Endothelial cell of umbilical vein (primary cell): ENCODE measurements around the gene MAN2A1.
"Not testable (repeated sequence)": the region's sequence is repeated elsewhere in the genome, so short reads cannot be mapped to it uniquely, and the experiment has no call there.

Source experiments
- CTCF ChIP-seq, 2 donors: IDR thresholded peaks; 1 replicate in 1 of 2; 2 replicates in 1 of 2; pipeline ENCODE4 v1.5.1; 2011; ENCODE audit warnings: low read length in 2 of 2, mild to moderate bottlenecking in 2 of 2, moderate library complexity in 2 of 2, control low read depth in 1 of 2, inconsistent platforms in 1 of 2, low read depth in 1 of 2; ENCODE audit not compliant: insufficient read depth in 1 of 2; ENCODE audit errors: extremely low read depth in 1 of 2
- EZH2 ChIP-seq: IDR thresholded peaks from 2 replicates; pipeline ENCODE4 v1.6.1; 2012; ENCODE audit warnings: borderline replicate concordance, low read depth, mild to moderate bottlenecking, moderate library complexity, low read length, inconsistent platforms; ENCODE audit not compliant: severe bottlenecking
- FOS ChIP-seq: IDR thresholded peaks from 2 replicates; pipeline ENCODE4 v1.6.1; 2011; ENCODE audit warnings: mild to moderate bottlenecking, low read length, moderate library complexity, borderline replicate concordance; ENCODE audit not compliant: insufficient read depth
- GATA2 ChIP-seq: IDR thresholded peaks from 2 replicates; pipeline ENCODE4 v1.7.0; 2011; ENCODE audit warnings: low read depth, mild to moderate bottlenecking, moderate library complexity, mixed read lengths, low read length; ENCODE audit not compliant: insufficient read length, insufficient read depth
- JUN ChIP-seq: IDR thresholded peaks from 2 replicates; pipeline ENCODE4 v1.6.1; 2011; ENCODE audit warnings: borderline replicate concordance, low read depth; ENCODE audit not compliant: insufficient read length, insufficient read depth
- MAX ChIP-seq: IDR thresholded peaks from 2 replicates; pipeline ENCODE4 v1.6.1; 2011; ENCODE audit not compliant: insufficient read depth, insufficient read length
- POLR2A ChIP-seq: IDR thresholded peaks from 2 replicates; pipeline ENCODE4 v1.6.1; 2012; ENCODE audit warnings: low read depth, mild to moderate bottlenecking, control low read depth, low read length
- POLR2AphosphoS5 ChIP-seq: IDR thresholded peaks from 2 replicates; pipeline ENCODE4 v1.6.1; 2012; ENCODE audit warnings: low read depth, mild to moderate bottlenecking, control low read depth, low read length, moderate library complexity; ENCODE audit not compliant: insufficient read depth

- TF ChIP-seq CTCF (IDR thresholded peaks at IDR 0.05; ENCODE audit: extremely low read depth in 1 of 2, insufficient read depth in 1 of 2, low read depth in 1 of 2, low read length in 2 of 2); MAX; POLR2AphosphoS5; POLR2A; FOS; JUN; EZH2; GATA2: not testable (repeated sequence)
Observed at GRCh38 chr5:109760130-109760529, 70.4 kb downstream of the MAN2A1 start.
